HG03521 (cell line): ENCODE results near the gene MELK.
A peak's percentile ranks its signal among the peaks of the same experiment; 100 is the strongest.

Experiments
- ATAC-seq: cut with Tn5 transposase; IDR thresholded peaks from one replicate; pipeline ENCODE4 v1.9.1; 2021; ENCODE audit warnings: mild to moderate bottlenecking, moderate library complexity; ENCODE audit not compliant: unreplicated experiment

The MELK gene

DNA sequence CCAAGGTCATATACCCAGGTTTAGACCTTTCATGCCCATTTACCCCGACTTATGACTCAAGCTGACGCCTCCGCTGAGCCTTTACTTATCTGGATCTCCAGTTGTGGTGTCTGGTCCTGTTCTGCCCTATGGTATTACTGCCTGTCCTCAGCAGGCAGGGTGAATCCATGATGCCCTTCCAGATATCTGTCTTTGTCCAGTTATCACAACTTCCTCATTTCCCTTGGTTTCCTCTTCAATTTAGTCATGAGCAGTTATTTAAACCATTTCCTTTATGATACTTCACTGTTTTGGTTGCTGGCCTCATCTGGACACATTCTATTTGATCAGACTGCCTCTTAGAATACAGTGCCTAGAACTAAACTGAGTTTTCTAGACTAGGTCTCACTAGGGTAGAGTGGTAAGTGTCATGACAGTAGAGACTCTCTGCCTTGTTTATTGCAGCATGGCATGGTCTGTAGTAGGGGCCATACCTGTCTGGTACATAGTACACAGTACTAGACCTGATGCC is 93.3 kb downstream of the MELK start:
- peak; percentile 57 for ATAC-seq

DNA sequence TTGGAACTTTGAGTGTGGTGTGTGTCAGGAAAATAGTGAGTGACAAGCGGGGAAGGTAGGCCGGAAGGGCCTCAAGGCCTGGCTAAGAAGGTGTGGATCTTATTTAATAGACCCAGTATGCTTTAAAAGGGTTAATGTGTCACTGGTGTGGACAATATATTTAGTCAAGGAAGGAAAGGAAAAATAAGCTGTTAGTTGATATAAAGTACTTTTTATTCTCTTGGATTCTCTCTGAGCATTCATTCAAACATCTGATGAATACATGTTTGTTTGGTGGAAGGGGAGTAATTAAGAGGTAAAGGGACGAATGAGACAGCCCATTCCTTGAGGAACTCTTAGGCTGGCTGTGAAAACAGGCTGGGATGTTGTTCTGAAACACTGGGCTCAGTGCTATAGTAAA is 98.9 kb downstream of the MELK start:
- no peak for ATAC-seq

DNA sequence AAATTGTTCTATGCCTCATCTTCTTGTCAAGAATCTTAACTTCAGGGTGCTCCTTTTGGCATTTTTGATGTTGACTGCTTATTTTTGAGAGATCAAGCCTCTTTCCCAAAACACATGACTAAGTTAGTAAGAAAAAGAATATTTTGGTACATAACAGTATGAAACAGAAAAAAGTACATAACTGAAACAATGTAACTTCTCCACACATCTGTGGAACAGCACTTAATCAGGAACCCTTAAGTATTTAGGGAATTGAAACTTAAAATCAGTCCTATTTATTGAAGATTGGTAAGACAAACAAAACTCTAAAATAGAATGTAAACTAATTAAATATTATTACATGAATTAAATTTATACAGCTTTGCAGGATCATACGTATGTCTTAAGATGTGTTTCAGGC is 103.4 kb downstream of the MELK start:
- no peak for ATAC-seq

DNA sequence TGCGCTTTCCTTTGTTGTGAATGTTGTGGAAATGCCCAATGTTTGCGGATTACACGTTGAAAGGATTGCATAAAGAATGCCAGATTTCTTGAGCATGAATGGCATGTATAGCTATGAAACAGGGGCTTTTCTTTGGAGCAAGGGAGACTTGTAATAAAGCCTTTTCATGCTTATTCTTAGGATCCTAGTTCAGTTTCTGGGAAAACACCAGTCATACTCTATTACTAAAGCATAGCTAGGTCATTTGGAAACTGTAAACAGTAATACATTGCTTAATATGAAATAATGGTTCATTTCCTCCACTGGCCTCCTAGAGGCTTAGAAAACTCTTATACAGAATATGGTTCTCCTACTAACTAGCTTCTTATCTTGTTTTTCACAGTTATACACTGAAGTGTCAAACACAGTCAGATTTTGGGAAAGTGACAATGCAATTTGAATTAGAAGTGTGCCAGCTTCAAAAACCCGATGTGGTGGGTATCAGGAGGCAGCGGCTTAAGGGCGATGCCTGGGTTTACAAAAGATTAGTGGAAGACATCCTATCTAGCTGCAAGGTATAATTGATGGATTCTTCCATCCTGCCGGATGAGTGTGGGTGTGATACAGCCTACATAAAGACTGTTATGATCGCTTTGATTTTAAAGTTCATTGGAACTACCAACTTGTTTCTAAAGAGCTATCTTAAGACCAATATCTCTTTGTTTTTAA is 104.2 kb downstream of the MELK start:
- ATAC-seq, result no peak

DNA sequence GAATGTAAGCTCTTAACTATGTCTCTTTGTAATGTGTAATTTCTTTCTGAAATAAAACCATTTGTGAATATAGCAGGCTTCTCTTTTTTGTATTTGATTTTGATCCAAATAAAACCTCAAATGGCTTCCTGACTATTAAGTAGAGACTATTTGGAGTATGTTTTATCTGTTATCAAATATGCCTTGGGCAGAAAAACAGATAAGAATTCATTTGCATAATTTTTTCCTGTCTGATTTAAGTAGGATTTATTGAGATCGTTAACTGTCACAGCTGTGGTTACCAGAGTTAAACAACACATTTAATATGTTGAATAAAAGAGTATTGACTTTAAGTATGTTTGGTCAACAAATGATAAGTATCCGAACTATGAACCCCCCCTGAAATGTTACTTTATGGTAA is 104.9 kb downstream of the MELK start:
- ATAC-seq, result no peak

DNA sequence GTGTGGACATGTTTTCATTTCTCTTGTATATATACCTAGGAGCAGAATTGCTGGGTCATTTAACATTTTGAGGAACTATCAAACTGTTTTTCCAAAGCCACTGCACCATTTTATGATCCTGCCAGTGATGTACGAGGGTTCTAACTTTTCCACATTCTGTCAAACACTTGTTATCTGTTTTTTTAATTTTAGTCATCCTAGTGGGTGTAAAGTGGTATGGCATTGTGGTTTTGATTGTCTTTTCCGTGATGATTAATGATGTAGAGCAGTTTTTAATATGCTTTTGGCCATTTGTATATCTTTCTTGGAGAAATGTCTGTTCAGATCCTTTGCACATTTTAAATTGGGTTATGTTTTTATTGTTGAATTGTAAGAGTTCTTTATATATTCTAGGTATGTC is 107.0 kb downstream of the MELK start:
- no peak for ATAC-seq

DNA sequence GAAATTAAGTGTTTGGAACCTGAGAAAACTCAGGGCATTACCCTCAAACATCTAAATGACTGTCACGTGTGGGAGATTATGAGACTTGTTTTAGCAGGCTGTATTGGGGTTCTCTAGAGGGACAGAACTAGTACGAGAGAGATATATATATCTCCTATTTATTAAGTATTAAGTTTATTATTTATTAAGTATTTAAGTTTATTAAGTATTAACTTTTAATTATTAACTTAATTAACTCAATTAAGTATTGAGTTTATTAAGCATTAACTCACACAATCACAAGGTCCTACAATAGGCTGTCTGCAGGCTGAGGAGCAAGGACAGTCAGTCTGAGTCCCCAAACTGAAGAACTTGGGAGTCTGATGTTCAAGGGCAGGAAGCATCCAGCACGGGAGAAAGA is 113.8 kb downstream of the MELK start:
- ATAC-seq, result no peak

DNA sequence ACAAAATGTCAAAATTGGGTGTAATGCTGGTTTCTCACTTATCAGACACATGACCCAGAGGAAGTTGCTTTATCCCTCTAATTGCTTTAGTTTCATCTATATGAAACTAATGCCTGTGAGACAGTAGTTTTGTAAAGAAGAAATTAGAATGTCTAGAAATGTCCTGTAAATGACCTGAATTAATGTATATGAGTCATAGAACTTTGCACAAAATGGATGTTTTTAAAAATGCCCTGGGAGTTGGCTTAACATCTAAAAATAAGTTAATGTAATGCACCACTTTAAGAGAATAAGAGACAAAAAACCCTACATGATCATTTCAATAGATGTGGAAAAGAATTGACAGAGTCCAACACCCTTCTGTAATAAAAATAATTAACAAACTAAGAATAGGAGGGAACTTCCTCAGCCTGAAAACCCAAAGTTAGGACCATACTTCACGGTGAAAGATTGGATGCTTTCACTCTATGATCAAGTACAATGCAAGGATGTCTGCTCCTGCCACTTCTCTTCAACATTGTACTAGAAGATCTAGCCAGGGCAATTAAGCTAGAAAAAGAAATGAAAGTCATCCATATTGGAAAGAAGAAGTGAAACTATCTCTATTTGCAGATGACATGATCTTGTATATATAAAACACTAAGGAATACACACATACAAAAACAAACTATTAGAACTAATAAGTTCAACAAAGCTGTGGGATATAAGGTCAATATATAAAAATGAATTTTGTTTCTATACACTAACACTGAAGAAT is 117.9 kb downstream of the MELK start:
- ATAC-seq, result no peak

DNA sequence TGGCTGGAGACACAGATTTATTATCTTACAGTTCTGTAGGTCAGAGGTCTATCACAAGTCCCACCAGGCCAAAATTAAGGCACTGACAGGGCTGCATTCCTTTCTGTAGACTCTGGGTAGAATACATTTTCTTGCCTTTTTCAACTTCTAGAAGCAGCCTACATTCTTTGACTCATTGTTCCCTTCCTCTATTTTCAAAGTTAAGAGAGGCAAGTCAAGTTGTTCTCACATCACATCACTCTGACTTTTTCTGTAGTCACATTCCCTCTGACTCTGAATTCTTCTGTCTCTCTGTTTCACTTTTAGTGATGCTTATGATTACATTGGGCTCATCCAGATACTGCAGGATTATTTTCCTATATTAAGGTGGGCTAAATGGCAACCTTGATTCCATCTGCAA is 119.0 kb downstream of the MELK start:
- ATAC-seq, result no peak

DNA sequence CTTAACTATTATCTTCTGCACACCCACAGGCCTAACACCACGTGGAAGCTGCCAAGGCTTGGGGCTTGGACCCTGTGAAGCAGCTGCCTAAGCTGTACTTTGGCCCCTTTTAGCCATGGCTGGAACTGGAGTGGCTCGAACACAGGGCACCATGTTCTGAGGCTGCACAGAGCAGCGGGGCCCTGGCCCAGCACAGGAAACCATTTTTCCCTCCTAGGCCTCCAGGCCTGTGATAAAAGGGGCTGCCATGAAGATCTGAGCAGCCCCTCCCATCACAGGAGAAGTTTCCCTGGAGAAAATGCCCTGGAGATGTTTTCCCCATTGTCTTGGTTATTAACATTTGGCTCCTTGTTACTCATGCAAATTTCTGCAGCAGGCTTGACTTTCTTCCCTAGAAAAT is 126.3 kb downstream of the MELK start:
- ATAC-seq, result no peak

DNA sequence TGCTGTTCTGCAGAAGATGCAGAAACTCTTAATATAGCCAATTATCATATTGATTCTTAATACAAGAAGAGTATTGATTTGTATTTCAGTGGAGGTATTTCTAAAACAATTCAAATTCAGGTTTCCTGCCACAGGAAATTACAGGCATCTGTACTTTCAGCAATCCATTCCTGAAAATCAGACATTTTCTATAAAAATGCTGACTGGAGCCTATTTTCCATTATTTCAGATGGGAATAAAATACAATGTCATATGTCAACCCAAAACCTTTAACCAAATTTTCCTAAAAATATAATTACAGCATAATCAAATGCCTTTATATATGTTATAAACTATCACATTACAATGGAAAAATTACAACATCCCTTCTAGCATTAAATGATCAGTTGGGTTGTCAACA is 131.5 kb downstream of the MELK start:
- ATAC-seq, result no peak

DNA sequence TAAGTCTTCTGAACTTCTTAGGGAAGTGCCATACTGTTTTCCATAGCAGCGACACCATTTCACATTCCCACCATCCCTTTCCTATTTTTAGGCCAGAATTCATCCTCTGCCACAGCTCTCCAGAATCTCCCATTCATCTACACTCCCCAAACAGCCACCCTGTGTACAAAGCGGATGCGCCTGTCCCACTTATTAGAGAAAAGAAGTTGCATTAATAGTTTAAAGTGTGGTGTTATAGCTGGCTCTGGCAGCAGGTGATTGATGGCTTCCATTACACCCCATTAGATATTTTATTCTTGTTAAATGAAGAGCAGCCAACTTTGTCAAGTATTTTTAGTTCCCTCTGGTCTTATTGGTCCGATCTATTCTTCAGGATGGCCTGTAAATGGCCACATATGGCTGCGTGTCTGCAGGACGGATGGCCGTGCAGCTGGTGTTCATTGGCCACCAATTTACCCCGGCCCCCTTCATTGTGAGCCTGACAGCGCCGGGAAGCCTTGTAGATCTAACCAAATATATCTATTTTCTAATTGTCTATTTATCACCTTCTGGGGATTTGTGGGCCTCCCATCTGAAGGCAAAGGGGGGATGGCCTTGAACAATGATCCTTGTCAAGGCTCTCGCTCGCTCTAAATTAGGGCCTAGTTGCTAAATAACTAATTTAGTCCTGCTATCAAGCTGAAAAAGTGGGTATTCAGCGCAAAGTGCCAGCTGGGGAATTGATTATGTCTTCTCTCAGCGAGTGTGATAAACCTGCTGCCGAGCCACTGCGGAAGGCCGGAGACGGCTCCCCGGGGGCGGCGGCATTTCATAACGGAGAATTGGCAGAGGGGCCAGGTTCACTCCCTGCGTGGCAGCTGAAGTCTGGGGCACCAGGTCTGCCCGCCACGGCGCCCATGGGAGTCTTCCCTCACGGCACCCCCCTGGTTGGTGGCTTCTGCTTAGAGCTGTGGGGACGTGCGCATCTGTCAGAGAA is 141.1 kb downstream of the MELK start:
- ATAC-seq, result no peak

DNA sequence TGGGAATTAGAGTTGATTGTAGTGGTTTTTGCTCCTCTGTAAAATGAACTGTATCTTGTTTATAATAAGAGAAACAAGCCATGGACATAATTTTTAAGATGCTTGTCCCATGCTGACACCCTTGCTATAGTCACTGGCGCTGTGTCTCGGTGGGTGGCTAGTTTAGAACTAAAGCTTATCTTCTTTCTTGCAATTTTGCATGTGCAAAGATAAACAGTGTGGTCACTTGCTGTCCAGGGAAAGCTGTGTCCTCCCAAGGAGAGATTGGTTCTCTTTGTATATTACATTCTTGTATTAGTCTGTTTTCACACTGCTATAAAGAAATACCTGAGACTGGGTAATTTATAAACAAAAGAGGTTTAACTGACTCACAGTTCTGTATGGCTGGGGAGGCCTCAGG is 143.8 kb downstream of the MELK start:
- no peak for ATAC-seq

DNA sequence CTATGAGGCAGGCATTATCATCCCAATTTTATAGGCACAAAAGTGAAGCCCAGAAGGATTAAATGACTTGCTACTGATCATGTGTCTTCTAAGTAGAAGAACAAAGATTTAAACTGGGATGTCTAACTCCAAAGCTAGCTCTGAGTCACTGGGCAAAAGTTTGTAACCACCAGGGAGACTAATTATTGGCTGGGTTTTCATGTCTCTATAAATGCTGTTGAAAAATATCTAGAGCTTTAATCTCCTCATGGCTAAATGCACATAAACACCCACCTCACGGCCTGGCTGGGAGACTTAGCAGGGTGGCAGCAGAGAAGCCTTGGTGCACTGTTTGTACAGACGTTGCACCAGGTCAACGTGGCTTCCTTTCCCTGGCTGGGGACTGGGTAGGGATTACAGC is 144.6 kb downstream of the MELK start:
- no peak for ATAC-seq

DNA sequence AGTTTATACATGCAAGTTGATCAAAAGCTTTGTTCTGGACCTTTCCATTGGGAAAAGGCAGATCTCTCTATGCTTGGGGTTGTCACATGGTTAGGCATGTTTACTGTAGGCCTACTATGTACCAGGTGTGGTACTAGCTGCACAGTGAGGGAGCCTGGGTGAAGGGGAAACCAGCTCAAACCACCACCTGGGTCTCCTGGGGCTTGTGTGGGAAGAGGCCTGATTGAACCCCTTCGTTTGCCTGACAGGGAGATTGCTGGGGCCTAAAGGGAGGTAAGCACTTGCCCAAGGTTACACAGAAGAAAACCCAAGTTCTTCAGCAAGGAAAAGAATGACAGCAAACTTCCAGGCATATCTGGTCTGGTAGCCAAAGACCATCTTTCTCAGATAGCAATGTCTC is 145.9 kb downstream of the MELK start:
- no peak for ATAC-seq

DNA sequence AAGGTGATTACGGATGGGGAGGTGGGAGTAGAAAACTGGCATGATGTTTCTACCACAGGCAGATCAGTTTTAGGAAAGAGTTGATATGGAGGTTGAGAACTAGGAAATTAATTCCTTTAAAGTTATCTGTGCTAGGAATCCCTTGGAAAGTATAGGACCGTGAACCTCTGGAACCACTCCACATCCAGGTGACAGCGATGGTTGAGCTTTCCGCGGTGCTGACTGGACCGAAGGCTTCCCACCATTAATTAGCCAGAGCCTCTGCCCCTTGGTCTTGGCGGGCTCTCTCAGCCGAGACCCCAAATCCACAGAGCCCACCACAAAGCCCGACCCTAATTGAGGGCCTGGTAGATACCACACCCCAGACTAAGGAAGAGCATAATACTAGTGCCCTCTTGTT is 147.3 kb downstream of the MELK start:
- ATAC-seq, result no peak

DNA sequence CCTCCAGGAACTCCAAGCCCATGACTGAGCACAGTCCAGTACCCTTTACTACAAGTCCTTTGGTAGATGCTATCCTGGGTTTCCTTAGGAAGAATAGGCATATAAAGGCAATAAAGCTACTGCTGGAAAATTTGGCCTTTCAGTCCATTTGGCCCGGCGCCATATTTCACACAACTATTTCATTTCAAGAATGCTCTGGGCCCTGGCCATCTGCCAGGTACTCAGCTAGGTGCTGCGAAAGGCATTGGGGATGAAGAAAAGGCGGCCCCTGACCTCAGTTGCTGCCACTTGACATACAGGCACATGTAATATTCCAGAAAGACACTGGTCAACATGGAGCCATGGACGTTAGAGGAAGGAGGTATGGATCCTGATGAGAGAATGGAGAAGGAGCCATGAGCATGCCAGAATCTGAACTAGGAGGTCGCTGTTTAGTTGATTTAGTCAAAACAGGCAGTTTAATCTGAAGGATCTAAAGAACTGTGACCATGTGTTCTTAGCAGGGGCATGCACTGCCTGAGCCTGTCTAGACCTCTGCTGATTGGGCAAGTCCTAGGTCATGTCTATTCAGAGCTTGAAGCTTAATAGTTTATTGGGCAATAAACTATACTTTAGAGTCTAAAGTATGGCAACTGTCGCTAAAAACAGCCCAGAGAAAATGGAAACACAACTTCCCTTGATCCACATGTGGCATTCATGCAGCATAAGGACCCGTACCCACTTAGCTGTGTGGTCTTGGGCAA is 149.3 kb downstream of the MELK start:
- ATAC-seq, result no peak

DNA sequence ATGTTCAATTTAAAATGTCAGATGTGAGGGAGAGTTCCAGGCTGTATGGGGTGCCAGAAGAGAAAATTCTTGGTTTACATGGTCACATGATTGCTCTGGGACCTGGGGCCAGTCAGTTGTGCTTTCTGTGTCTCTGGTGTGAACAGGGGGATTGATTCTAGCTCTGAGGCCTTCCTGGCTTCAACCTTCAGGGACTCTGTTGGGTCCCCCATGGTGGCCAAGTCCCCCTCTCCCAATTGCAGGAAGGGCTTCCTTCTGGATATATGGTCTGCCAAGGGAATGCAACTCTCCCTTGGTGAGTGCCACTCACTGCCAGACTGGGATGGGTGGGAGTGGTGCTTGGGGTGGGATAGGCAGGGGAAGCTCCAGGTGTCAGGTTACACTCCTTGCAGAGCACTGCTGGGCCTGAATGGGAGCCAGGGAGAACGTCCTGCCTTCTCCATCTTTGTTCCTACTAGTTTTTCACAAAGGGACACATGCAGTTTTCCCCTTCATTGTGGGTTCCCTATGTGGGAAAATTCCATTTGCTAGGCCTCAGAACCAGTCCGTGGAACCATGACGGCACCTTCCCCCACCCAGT is 153.2 kb downstream of the MELK start:
- no peak for ATAC-seq
